Stimulated activated CD4-positive, alpha-beta T cell treated with anti-CD3 and anti-CD28 coated beads, Interleukin-2, amount 100 ng/mL, for 48 hours (primary cell): ENCODE data around the gene CGRRF1.

Experiments
- DNase-seq, 2 donors: peaks; one replicate each; pipeline ENCODE4 v3.0.0-alpha.2; 2020

The CGRRF1 gene

DNA sequence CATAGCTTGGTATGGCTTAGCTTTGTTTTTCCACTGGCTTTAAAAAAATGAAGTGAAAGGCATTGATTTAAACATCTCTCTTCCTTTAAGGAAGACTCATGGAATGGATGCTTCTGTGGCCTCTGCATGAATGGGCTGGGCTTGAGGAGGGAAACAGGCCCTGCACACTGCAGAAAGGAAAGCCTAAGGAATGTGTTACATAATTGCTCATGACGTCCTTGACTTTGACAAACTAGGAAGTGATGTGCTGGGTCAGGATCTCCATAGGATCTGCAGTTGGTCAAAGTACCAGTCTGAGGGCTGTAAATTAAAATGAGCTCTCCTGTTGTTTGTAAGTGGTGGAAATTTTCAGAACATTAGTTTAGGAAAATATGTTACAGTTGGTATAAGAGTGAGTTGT is 69.9 kb downstream of the CGRRF1 start:
- DNase-seq: no peak

DNA sequence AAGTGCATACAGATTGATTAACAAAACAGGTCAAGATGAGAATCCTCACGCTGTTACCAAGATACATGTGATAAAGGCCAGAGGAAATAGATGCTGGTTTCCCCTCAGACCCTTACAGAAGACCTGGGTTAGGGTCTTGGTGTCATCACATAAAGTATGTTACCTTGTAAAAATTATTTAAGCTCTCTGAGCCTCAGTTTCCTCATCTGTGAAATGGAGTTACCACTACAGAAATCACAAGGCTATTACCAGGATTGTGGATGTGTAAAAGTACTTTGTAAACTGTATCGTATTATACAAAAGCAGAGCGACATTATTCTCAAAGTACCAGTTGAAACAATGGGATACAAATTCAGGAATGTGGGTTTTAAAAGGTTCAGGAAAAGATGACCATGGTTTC is 71.2 kb downstream of the CGRRF1 start:
- DNase-seq: no peak

DNA sequence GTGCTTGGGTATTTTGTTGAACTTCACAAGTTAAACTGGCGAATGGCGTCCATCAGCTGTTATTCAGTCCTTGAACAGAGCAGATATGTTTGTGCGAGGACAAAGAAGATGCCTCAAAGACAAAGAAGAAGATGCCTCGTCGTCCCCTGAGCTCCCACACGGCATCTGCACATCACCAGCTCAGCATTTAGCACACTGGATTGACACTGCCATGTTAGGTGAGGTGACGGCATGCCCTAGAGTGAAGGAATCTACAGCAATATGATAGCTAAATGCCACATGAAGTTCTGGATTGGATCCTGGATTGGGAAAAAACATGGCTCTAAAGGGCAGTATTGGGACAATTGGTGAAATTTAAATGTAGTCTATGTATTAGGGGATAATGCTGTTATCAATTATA is 72.6 kb downstream of the CGRRF1 start:
- no peak for DNase-seq

DNA sequence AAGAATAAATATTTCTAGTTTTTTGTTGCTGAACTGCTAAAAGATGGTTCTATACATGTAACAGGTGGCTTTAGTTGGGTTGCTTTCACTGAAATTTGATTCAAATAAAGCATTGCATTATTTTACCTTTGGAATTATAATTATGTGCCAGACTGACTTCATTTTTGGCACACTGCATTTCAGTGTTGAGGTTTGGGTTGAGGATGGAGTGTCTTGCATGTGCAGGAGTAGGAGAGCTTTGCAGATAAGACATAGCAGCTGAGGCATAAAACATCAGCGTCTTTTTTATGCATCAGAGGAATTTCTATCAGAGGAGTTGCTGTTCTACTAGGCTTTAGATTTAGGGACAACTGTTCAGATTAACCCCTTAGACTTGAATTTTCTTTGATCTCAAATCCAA is 74.4 kb downstream of the CGRRF1 start:
- DNase-seq: no peak

DNA sequence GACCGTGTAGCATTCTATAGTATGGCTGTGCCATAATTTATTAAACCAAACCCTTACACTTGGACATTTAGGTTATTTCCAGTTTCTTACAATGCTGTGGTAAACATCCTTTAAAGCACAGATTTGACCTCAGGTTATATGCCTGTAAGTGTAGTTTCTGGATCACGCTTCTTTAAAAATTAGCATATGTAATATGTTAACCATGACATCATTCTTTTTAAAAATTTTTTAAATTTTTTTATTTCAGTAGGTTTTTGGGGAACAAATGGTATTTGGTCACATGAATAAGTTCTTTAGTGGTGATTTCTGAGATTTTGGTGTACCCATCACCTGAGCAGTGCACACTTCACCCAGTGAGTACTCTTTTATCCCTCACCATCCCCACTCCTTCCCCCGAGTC is 75.5 kb downstream of the CGRRF1 start:
- no peak for DNase-seq
